ENCODE measurements around the gene COPS7B. TPM values are rescaled to one million over a fixed set of nuclear protein-coding genes. Genes with fewer than 3 reads are reported as not detected.

Gene COPS7B
- total and polyA plus RNA-seq, 2 experiments from 2014 or later: 15.9 to 30.8 TPM

- no peaks in the 10 kb centered on the region for H4K20me1 ChIP-seq (ENCODE audit: insufficient read depth, poor library complexity, severe bottlenecking)
- no peak for DNase-seq (ENCODE audit: low spot score)
- TF ChIP-seq EZH2phosphoT487 (IDR thresholded peaks at IDR 0.05; ENCODE audit: low read depth, severe bottlenecking, unreplicated experiment) (no peak), CTCF (IDR thresholded peaks at IDR 0.05; ENCODE audit: poor library complexity) (no peak), EZH2 (IDR thresholded peaks at IDR 0.05; ENCODE audit: borderline replicate concordance) (no peak)
- H3K27me3 ChIP-seq: no peaks in the 10 kb centered on the region
- no peak overlapping the region for H2AFZ ChIP-seq
- H3K4me1 ChIP-seq (ENCODE audit: insufficient read depth): no peaks in the 10 kb centered on the region
- no peaks in the 10 kb centered on the region for H3K36me3 ChIP-seq (replicated peaks; ENCODE audit: insufficient read depth, low read depth)
- H3K79me2 ChIP-seq: no peaks in the 10 kb centered on the region
- no peak overlapping the region for H3K4me3 ChIP-seq
- H3K9me2 ChIP-seq (replicated peaks; ENCODE audit: insufficient read depth): no peaks in the 10 kb centered on the region
- no peak overlapping the region for H3K4me2 ChIP-seq
- H3K9me3 ChIP-seq (ENCODE audit: low read depth): no peaks in the 10 kb centered on the region
- H3K27ac ChIP-seq: no peak overlapping the region
These were observed 20.7 kb upstream of the COPS7B start for GRCh38 chr2:231765496-231765929.

- TF ChIP-seq CTCF (IDR thresholded peaks at IDR 0.05; ENCODE audit: poor library complexity): no peak
- TF ChIP-seq EZH2 (IDR thresholded peaks at IDR 0.05; ENCODE audit: borderline replicate concordance): no peak
- no peak for TF ChIP-seq EZH2phosphoT487 (IDR thresholded peaks at IDR 0.05; ENCODE audit: low read depth, severe bottlenecking, unreplicated experiment)
- Histone ChIP-seq H3K36me3 (replicated peaks; ENCODE audit: insufficient read depth, low read depth) (no peaks in the 10 kb centered on the region), H4K20me1 (ENCODE audit: insufficient read depth, poor library complexity, severe bottlenecking) (no peaks in the 10 kb centered on the region), H3K9me2 (replicated peaks; ENCODE audit: insufficient read depth) (no peaks in the 10 kb centered on the region), H2AFZ (no peak overlapping the region), H3K27ac (no peak overlapping the region), H3K4me1 (ENCODE audit: insufficient read depth) (no peaks in the 10 kb centered on the region), H3K27me3 (no peaks in the 10 kb centered on the region), H3K9me3 (ENCODE audit: low read depth) (no peaks in the 10 kb centered on the region), H3K4me2 (no peak overlapping the region), H3K79me2 (no peaks in the 10 kb centered on the region), H3K4me3 (no peak overlapping the region)
- WGBS (ENCODE audit: low lambda C conversion rate, missing lambda C conversion rate): 89% methylated on average over 6 of the region's 6 CpGs
- DNase-seq (ENCODE audit: low spot score): no peak
These were observed 16.8 kb upstream of the COPS7B start for GRCh38 chr2:231769170-231770136.

- peak; percentile 64 for DNase-seq (ENCODE audit: low spot score)
These were observed 5.9 kb upstream of the COPS7B start for GRCh38 chr2:231780123-231780908.

More at GRCh38 chr2:231780123-231780908, 5.9 kb upstream of the COPS7B start:
- Histone ChIP-seq H3K79me2 (peaks cover 32% of the 10 kb centered on the region), H3K27me3 (no peaks in the 10 kb centered on the region), H3K36me3 (replicated peaks; ENCODE audit: insufficient read depth, low read depth) (no peaks in the 10 kb centered on the region), H4K20me1 (ENCODE audit: insufficient read depth, poor library complexity, severe bottlenecking) (no peaks in the 10 kb centered on the region), H3K27ac (peak overlapping the region; percentile 27), H3K4me3 (peak overlapping the region; percentile 44), H3K4me2 (peak overlapping the region; percentile 95), H3K9me2 (replicated peaks; ENCODE audit: insufficient read depth) (no peaks in the 10 kb centered on the region), H2AFZ (peak overlapping the region; percentile 72), H3K4me1 (ENCODE audit: insufficient read depth) (peaks cover 10% of the 10 kb centered on the region), H3K9me3 (ENCODE audit: low read depth) (no peaks in the 10 kb centered on the region)
- TF ChIP-seq EZH2phosphoT487 (IDR thresholded peaks at IDR 0.05; ENCODE audit: low read depth, severe bottlenecking, unreplicated experiment) (no peak), EZH2 (IDR thresholded peaks at IDR 0.05; ENCODE audit: borderline replicate concordance) (no peak), CTCF (IDR thresholded peaks at IDR 0.05; ENCODE audit: poor library complexity) (no peak)
- WGBS (ENCODE audit: low lambda C conversion rate, missing lambda C conversion rate): 6% methylated on average over 30 of the region's 51 CpGs

Measured in hepatocyte (in vitro differentiated cells).